HG02610 (cell line): Measurements from ENCODE around the gene CACNA1H.
"Not testable (repeated sequence)": the region's sequence is repeated elsewhere in the genome, so short reads cannot be mapped to it uniquely, and the experiment has no call there.

Experiments used
- ATAC-seq: cut with Tn5 transposase; IDR thresholded peaks from one replicate; pipeline ENCODE4 v1.9.1; 2021; ENCODE audit warnings: mild to moderate bottlenecking, moderate library complexity; ENCODE audit not compliant: unreplicated experiment

The CACNA1H gene

DNA sequence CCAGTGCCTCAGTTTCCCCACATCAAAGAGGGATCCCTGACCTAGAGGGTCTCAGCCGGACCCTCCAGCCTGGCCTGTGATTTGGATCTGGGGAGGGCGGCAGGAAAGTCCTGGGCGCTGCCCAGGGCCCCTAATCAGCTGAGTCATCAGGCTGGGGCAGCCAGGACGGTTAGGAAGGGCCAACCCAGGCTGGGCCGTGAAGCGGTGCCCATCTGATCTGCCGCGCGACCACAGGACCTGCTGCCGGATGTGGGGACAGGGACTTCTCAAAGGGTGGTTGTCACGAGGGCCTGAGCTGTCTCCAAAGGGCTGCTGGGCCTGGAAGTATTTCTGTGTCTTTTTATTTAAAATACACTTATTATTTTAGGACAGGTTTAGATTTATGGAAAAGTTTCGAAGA is 92.0 kb downstream of the CACNA1H start:
- ATAC-seq, result no peak

DNA sequence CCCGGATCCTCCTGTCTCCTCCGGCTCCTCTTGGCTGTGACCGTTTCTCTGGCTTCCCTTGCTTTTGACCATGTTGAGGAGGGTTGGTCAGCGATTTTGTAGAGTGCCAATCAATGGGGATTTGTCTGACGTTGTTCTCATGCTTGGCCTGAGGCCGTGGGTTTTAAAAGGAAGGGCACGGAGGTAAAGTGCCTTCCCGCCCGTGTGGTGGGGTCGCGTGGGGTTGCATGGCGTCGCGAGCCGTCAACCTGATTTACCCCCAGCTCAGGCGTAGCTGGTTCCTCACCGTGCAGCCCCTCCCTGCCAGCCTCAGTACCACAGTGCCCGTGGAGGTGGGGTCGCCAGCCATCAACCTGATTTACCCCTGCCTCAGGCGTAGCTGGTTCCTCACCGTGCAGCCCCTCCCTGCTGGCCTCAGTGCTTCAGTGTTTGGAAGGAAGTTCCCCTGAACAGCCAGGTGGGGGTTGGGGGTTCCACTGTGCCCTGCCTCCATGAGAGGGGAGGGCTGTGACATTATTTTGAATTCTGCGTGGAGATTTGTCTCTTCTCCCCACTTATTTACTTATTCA is 92.6 kb downstream of the CACNA1H start:
- no peak for ATAC-seq

DNA sequence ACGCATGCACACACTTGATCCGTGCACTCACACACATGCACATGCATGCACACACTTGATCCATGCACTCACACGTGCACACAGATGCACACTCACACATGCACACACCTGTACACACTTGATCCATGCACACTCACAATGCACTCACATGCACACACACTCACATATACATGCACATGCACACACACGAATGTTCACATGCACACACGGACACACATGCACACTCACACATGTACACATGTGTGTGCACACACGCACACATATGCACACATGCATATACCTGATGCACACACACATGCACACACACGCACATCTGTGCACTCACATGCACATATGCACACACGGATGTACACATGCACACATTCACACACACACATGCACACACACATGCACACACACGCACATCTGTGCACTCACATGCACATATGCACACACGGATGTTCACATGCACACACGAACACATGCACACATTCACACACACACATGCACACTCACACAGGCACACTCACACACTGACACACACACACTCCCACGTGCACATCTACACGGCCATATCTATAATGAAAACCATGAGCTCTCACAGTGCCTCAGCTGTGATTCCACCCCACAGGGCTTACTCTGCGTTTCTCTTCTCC is 95.1 kb downstream of the CACNA1H start:
- ATAC-seq, result not testable (repeated sequence)

DNA sequence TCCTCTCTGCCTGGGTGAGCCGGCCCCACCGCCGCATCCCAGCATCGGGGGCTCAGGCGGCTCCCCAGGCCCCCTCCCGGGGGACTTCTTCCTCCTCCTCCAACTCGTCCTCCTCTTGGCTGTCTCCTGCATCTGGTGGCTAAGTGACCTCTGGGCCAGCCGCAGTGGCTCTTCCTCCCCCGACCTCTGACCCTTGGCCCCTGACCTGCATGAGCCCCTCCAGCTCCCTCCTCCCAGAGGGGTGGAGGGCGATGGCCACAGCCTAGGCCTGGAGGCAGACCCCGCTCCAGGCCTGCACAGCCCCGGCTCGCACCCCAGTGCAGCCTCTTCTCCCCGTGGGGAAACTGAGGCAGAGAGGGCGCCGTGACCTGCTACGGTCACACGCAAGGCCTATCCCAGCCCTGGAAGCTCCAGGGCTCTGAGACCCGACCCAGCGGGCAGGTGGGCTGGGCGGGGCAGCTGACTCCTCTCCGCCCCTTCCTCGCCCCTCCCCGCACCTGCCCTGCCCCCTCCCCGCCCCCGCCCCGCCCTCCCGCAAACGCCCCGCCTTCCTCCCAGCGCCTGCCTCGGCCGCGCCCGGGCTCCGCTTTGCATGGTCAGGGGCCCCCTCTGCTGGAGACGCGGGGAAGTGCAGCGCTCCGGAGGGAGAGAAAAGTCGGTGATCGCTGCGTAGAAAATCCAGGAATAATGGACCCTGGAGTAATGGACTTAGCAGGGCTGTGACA is 96.3 kb downstream of the CACNA1H start:
- ATAC-seq, result not testable (repeated sequence)

DNA sequence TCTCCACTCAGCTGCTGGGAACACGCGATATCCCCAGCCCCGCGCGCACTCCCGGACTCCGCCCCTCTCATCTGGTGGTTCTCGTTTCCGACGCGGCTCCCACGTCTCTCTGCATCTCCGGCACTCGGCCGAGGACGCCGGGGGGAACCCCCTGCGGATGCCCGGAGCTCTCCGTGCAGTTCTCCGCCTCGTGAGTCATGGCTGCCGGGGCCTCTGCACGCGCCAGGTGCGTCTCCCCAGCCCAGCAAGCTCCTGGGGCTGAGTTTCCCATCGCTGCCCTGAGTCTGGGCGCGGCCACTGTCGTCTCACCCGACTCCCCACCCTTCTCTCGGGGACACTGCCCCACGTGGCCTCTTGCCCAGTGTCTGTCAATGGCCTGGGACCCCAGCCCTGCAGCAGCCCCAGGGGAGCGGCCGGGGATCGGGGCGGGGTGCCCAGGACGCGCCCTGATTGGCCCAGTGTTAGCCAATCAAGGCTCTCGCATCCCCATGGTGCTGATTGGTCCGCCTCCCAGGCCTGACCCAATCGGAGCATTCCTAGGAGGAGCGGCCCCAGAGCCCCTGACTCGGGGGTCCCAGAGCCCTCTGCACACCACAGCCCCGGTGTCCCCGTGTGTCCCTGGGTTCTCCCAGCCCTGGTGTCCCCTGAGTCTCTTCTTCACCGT is 100.9 kb downstream of the CACNA1H start:
- ATAC-seq, result not testable (repeated sequence)

DNA sequence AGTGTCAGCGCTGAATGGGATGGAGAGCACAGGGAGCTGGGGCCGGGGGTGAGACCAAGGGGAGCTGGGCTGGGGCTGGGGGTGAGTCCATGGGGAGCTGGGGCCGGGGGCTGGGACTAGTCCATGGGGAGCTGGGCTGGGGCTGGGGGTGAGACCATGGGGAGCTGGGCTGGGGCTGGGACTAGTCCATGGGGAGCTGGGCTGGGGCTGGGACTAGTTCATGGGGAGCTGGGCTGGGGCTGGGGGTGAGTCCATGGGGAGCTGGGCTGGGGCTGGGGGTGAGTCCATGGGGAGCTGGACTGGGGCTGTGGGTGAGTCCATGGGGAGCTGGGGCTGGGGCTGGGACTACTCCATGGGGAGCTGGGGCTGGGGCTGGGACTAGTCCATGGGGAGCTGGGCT is 101.9 kb downstream of the CACNA1H start:
- ATAC-seq, result not testable (repeated sequence)

DNA sequence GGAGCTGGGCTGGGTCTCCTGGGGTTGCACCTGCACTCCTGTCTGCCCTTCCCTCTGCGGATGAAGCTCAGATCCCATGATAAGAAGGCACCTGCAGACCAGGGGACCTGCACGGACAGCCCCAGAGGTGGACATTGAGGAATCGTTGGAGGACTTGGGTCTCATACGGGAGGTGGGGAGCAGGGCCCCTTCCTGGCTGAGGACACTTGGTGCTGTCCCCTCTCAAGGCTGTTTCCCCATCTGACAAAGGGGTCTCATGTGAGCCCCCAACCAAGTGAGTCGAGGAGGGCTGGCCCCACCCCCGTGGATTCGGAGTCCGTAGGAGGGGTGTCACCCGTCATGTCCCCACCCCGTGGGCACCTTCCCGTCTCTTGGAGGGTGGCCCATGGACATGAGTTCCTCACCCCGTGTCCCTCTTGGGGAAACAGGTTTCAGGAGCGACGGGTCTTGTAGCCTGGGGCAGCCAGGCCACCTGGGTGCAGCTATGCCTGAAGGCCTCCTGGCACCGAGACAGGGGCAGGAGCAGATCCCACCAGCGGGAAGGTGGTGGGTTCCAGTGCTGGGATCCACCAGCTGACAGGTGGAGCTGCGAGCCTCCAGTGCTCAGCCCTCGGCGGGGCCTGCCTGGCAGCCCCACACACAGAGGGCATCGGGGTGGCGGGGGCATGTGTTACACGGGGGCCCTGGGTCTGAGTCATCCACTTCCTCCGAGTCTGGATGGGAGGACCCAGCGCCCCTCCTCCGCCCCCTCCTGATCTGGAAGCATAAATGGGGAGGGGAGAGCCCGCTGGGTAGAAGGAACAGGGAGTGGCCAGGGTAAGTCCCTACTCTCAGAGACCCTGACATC is 102.6 kb downstream of the CACNA1H start, which contains the start of gene TPSD1:
Gene TPSD1, plus strand, starts transcription at position 794 of the 847 bp plus-strand sequence. CDS start 212 bp downstream, outside the sequence.
- not testable (repeated sequence) for ATAC-seq

DNA sequence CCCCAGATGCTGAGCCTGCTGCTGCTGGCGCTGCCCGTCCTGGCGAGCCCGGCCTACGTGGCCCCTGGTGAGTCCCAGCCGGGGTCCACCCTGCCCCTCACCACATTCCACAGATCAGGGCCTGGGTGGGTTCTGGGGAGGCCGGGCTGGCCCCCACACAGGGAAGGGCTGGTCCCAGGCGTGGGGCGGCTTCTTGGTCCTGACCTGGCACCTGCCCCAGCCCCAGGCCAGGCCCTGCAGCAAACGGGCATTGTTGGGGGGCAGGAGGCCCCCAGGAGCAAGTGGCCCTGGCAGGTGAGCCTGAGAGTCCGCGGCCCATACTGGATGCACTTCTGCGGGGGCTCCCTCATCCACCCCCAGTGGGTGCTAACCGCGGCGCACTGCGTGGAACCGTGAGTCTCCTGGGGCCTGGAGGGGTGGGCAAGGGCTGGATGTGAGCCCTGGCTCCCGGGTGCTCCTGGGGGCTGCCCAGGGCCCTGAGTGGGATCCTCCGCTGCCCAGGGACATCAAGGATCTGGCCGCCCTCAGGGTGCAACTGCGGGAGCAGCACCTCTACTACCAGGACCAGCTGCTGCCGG is 103.5 kb downstream of the CACNA1H start:
- ATAC-seq, result not testable (repeated sequence)

DNA sequence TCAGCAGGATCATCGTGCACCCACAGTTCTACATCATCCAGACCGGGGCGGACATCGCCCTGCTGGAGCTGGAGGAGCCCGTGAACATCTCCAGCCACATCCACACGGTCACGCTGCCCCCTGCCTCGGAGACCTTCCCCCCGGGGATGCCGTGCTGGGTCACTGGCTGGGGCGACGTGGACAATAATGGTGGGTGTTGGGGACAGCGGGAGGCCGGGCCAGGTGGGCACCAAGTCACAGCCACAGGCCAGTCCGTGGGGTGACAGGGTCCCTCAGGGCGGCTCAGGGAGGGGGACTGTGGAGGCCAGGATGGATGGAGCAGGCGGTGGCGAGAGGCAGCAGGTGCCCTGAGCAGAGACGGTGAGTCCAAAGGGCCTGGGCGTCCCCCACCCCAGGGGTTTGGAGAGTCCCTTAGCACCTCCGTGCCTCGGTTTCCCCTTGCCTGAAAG is 104.0 kb downstream of the CACNA1H start:
- no peak for ATAC-seq

DNA sequence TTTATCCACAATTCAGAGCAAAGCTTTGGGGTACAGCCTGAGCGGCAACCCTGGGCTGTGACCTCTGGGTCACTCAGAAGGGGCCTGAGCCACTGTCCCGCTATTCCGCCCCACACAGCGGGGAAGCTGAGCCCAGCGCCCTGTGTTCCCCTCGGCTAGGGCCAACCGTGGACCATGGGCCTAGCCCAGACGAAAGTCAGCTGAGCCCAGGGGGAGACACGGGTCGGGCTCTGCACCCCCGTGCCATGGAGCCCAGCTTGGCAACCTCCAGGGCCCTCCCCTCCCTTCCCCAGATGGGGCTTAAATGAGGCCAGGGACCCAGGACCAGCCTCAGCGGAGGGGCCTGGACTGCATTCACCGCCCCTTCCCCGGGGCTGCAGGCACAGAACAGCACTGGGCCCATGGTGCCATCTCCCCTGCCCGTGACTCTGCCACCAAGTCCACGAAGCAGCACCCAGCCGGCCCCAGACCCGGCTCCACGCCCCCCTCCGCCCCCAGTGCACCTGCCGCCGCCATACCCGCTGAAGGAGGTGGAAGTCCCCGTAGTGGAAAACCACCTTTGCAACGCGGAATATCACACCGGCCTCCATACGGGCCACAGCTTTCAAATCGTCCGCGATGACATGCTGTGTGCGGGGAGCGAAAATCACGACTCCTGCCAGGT is 104.8 kb downstream of the CACNA1H start:
- no peak for ATAC-seq

DNA sequence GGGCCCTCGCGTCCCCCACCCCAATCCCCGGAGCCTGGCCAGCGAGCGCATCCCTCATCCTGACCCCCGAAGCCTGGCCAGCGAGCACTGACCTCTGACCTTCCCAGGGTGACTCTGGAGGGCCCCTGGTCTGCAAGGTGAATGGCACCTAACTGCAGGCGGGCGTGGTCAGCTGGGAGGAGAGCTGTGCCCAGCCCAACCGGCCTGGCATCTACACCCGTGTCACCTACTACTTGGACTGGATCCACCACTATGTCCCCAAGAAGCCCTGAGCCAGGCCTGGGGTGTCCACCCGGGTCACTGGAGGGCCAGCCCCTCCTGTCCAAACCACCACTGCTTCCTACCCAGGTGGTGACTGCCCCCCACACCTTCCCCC is 105.3 kb downstream of the CACNA1H start:
- ATAC-seq, result no peak

DNA sequence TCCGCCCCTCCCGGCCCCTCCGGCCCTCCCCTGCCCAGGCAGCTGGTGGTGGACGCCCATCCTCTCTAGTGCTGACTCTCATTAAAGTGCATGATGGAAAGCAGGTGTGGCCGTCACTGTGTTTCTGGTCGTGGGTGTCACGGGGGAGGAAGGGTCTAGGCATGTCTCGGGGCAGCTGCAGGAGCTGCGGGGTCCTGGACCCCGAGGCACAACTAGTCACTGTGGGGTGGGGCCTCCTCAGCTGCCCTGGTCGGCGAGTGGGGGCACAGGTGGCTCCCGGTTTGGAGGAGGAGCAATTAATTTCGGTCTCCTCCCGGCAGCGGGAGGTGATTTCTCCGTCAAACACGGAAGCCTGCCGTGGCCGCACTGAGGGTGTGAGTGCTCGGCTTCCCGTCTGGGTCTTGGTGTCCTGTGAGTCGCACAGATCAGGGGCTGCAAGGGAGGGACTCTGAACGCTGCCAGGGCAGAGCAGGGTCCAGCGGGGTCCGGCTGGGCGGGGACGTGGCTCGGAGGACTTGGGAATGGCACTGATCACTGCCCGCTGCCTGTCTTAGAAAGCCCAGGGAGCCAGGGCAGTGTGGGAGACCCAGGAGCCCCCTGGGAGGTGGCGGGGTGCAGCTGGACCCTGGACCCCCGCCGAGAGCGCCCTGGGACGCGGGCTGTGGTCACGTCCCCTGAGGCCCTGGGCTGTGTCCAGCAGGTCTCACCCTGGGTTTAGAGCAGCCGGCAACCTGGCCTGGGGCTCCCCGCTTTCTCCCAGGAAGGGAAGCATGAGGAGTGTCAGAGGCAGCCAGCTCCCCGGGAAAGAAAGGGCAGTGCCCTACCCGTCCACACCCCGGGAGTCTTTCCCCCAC is 106.2 kb downstream of the CACNA1H start:
- ATAC-seq, result no peak

DNA sequence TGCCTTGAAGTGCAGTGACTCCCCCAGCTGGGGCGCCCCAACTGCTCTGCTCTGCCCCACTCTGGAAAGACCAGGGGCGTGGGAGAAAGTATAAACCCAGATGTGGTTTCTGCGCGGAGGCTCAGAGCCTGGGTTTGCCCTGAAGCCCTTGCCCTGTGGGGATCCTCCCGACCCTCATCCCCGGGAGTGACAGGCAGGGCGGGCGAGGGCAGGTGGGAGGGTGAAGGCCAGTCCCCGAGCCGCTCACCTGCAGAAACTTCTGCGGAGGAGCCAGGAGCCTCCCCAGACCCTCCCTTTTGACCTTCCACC is 106.8 kb downstream of the CACNA1H start:
- no peak for ATAC-seq

DNA sequence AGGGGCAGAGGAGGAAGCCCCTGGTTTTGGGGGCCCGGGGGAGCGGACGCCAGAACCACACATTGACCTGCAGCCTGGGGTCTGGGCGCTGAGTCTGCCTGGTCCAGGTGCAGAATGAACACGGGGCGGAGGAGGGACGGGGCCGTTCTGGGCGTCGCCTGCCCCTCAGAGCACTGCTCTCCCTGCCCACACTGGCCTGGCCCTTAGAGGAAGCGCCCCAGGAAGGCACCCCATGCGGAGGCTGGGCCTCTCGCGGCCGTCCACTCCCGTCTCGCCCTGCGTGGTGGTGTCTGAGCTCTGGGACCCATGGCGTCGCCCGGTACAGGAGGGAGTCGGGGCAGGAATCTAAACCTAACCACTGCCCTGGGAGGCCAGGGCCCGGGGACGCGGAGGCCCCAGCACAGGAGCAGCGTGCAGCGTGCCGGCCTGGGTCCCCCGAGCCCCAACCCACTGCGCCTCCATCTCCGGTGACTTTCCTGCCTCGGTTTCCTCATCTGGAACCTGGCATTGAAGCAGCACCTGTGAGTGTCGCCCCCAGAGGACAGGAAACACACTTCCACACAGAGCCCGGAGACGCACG is 107.3 kb downstream of the CACNA1H start:
- ATAC-seq, result no peak

DNA sequence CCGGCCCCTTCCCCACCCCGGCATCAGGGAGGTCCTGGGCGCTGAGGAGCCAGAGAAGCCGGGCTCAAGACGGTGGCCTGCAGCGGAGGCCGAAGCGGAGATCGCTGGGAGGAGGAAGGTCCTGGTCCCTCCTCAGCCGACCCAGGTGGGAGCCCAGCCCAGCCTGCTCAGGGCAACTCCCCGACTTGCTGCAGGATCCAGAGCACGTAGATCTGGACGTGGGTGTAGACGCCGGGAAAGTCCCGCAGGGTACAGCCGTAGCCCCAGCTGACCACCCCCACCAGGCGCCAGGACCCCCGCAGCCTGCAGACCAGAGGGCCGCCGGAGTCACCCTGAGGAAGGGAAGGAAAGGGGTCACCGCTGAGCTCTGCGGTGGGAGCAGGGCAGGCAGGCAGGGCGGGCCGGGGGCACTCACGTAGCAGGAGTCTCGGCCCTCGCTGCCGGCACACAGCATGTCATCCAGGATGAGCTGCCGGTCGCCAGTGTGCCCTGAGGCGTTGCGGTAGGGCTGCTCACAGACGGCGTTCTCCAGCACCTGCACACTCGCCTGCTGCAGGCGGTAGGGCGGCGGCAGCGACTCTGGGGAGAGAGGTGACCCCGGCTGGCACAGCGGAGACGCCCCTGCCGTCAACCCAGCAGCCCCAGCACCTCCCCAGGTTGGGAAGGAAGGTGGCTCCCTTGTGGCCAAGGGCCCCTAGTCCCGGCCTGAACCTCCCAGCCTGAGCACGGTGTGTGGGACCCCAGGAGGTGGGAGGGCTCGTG is 108.4 kb downstream of the CACNA1H start:
- ATAC-seq, result no peak

DNA sequence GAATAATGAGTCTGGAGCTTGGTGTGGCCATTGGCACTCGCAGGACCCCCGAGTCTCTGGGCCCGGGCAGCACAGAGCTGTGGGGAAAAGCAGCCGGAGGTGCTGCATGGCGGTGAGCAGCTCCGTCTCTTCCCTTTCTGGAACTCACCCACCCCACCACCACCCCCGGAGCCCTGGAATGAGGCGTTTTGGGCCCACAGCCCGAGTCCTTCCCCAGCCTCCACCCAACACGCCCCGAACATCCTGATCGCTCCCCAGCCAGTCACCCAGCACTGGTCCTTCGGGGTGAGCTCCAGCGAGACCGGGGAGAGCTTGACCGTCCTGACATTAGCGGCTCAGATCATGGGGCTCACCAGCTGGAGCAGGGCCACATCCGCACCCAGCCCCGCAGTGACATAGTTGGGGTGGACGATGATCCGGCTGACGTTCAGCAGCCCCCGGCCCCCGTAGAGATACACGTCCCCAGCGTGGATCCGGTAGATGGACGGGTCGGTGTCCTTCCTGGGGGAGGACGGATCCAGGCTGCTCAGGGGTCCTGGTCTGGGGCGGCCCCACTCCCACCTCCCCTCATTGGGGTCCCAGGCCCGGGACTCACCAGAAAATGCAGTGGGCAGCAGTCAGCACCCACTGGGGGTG is 109.4 kb downstream of the CACNA1H start:
- ATAC-seq, result no peak

DNA sequence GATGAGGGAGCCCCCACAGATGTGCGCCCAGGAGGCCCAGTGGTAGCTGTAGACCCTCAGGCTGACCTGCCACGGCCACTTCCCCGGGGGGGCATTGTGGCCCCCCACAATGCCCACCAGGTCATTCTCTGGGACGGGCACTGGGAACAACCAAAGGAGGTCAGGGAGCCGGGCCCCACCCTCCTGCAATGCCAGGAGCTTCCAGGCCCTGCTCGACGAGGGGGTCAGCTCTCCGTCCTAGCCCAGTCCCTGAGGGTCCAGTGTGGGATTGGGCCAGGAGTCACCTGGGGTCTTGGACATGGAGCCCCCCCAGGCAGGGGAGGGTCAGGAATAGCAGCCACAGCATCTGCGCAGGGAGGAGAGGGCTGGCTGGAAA is 109.9 kb downstream of the CACNA1H start:
- ATAC-seq, result no peak
